Hepatocyte (in vitro differentiated cells): Measurements from ENCODE around the gene PLEKHM3.

ENCODE experiments used
- CTCF ChIP-seq: fragments of 200-600 bp; sonication (generic); IDR thresholded peaks from 2 replicates; pipeline ENCODE4 v1.5.1; 2016; ENCODE audit warnings: antibody characterized with exemption, mild to moderate bottlenecking; ENCODE audit not compliant: poor library complexity
- EZH2 ChIP-seq: fragments of 200-600 bp; sonication (generic); IDR thresholded peaks from 2 replicates; pipeline ENCODE4 v1.6.1; 2016; ENCODE audit warnings: antibody characterized with exemption, mild to moderate bottlenecking, borderline replicate concordance
- EZH2phosphoT487 ChIP-seq: fragments of 200-600 bp; sonication (generic); IDR thresholded peaks from one replicate; pipeline ENCODE4 v1.6.1; 2018; ENCODE audit warnings: antibody characterized with exemption, mild to moderate bottlenecking, low read depth, moderate library complexity; ENCODE audit not compliant: unreplicated experiment, severe bottlenecking

DNA sequence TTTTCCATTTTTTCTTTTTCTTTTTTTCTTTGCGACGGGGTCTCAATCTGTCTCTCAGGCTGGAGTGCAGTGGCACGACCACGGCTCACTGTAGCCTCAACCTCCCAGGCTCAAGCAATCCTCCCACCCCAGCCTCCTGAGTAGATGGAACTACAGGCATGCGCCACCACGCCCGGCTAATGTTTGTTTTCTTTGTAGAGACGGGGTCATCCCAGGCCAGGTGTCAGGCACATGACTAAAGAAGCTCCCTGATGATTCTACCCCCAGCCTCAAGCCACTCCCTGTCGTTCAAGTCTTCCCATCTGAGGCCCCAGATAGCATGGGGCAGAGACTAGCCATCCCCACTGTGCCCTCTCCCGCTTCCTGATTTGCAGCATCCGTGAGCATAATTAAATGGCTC, 245.8 kb downstream of the PLEKHM3 start:
- TF ChIP-seq CTCF = no peak
- no peak for TF ChIP-seq EZH2phosphoT487
- TF ChIP-seq EZH2 = no peak
